ENCODE results near the gene CPM.
"Not testable (repeated sequence)": the region's sequence is repeated elsewhere in the genome, so short reads cannot be mapped to it uniquely, and the experiment has no call there.

The CPM gene

GRCh38 chr12:68825569-68826217 is 107.3 kb downstream of the CPM start:
- no peak for DNase-seq (ENCODE audit: low spot score)

GRCh38 chr12:68824597-68825250 is 108.2 kb downstream of the CPM start:
- no peak for DNase-seq (ENCODE audit: low spot score)

DNA sequence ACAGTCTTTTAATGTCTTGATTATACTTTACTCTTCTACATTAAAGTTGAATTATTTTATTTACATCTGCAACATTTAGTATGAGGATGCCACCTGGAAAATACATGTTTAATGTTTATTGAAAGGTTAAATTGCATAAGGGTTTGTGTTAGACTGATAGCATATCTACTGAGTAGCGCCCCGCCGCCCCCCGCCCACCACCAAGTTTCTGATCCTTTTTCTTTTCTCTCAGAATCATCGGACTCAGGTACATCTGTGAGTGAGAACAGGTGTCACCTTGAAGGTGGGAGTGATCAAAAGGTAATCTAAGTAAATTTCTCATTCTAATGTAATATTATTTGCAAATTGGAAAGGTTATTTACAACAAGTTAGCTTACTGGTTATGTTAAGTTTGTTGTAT is 108.8 kb downstream of the CPM start:
- no peak for DNase-seq (ENCODE audit: low spot score)

- DNase-seq (ENCODE audit: low spot score), result no peak
These were observed 109.3 kb downstream of the CPM start for GRCh38 chr12:68823696-68824095.

GRCh38 chr12:68821357-68822188 is 111.4 kb downstream of the CPM start:
- no peak for DNase-seq (ENCODE audit: low spot score)

DNA sequence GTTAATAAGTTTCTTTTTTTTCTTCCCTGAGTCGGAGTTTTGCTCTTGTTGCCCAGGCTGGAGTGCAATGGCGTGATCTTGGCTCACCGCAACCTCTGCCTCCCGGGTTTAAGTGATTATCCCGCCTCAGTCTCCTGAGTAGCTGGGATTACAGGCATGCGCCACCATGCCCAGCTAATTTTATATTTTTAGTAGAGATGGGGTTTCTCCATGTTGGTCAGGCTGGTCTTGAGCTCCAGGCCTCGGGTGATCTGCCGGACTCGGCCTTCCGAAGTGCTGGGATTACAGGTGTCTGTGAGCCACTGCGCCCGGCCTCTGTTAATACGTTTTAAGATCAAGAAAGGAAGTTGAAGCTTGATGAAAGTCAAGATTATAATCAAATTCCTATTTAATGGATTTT is 113.5 kb downstream of the CPM start:
- not testable (repeated sequence) for DNase-seq (ENCODE audit: low spot score)

GRCh38 chr12:68815928-68816800 is 116.8 kb downstream of the CPM start:
- DNase-seq (ENCODE audit: low spot score), result no peak

DNA sequence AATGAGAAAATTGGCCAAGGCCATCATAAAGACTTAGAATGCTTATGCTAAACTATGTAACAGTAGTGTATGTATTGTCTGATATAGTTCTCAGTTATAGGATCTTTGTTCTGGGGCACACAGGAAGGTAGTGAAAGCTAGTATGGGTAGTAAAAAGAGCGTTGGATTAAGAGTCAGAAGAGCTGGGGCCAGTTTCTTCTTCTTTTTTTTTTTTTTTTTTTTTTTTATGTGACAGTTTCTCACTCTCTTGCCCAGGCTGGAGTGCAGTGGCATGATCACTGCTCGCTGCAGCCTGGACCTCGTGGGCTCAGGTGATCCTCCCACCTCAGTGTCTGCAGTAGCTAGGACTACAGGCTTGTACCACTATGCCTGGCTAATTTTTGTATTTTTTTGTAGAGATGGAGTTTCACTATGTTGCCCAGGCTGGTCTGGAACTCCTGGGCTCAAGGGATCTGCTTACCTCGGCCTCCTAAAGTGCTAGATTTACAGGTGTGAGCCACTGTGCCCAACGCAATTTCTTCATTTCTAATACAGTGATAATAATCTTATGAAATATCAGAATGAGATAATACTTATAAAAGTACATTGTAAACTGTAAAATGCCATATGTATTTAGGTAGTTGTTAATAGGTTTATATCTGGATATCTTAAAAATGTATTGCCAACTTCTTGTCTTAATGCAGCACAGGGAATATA is 117.6 kb downstream of the CPM start:
- no peak for DNase-seq (ENCODE audit: low spot score)

DNA sequence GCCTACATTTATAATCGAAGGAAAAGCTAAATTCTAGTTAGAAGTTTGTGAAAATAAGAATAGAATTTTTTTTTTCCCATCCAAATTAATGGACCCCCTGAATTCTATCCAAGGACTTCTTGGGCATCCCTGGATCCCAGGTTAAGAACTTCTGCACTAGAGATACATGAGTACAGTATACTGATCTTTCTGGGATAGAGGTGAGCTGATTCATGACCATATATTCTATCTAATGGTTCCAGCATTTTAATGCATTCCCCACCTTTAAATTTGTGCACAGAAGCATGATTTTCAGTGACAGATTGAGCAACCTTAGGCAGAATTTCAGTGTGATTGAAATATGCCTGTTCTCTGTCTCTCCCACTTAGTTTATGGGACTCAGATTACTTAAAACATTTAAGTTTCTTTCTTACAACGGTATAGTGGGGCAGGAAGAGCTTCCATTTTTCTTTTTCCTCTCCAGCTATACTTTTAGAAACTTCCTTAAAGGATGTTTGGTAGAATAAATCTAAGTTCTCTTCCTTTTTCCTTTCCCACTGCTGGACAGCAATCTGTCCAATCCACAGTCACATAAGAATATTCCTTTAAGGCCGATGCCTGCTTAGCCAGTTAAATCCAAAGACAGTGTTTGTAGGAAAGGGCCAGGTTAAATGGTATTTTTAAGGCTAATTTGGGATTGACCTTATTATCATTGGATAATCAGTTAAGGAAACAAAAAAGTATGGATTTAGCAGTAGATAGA is 118.3 kb downstream of the CPM start:
- no peak for DNase-seq (ENCODE audit: low spot score)

DNA sequence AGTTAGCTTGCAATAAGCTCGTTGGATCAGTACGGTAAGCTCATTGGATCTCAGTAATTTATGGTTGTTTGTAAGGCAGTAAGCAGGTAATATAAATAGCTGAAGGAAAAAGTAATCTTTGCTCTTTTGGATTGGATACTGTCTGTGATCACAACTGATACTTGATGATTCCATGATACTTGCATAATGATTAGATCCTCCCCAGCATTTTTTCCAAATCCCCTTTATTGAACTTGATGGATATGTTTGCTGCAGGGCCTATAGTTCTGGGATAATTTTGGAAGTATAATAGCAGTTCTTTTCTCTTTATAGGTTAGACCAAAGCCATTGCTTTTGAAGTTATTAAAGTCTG is 119.8 kb downstream of the CPM start:
- no peak for DNase-seq (ENCODE audit: low spot score)

GRCh38 chr12:68812553-68813241 is 120.3 kb downstream of the CPM start:
- DNase-seq (ENCODE audit: low spot score), result no peak

DNA sequence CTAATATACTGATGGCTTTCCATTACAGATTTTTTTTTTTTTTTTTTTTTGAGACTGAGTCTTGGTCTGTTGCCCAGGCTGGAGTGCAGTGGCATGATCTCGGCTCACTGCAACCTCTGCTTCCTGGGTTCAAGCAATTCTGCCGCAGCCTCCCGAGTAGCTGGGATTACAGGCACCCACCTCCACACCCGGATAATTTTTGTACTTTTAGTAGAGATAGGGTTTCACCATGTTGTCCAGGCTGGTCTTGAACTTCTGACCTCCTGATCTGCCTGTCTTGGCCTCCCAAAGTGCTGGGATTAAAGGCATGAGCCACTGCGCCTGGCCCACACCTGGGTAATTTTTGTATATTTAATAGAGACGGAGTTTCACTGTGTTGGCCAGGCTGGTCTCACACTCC is 121.4 kb downstream of the CPM start:
- DNase-seq (ENCODE audit: low spot score), result not testable (repeated sequence)

GRCh38 chr12:68810027-68810389 is 123.0 kb downstream of the CPM start:
- not testable (repeated sequence) for DNase-seq (ENCODE audit: low spot score)

- no peak for DNase-seq (ENCODE audit: low spot score)
These were observed 123.6 kb downstream of the CPM start for GRCh38 chr12:68809190-68810026.

GRCh38 chr12:68808388-68809189 is 124.4 kb downstream of the CPM start:
- DNase-seq (ENCODE audit: low spot score), result peak; percentile 74

DNA sequence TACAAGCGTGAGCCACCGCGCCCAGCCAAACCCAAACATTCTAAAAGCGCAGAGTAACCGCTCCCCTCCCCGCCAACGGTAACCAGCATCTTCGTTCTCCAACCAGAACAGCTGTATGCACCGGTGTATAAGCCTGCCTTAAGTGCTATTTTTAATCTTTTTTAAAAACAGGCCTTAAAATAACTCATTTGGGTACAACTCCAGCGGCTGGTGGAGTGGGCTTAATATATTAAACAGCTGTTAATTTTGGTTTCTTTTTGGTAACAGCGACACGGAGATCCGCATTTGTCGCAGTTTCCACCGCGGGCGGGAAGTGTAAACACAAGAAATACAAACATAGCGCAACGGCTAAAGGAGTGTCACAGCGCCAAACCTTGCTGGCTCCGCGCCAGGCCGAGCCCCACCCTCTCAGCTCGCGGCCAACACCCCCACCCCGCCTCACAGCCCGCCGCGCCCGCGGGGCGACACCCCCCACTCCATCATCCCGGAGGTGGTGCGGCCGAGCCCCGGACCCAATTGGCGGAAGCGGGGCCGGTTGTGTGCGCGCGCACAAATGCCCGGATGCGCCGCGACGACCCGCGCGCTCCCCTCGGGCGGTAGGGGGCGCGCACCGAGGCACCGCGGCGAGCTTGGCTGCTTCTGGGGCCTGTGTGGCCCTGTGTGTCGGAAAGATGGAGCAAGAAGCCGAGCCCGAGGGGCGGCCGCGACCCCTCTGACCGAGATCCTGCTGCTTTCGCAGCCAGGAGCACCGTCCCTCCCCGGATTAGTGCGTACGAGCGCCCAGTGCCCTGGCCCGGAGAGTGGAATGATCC is 125.2 kb downstream of the CPM start, which contains the start of gene MDM2:
TSS of gene MDM2 (plus strand) at position 602 of the 812 bp plus-strand sequence. CDS start 301 bp downstream, outside the sequence.
- DNase-seq (ENCODE audit: low spot score), result peak; percentile 87

DNA sequence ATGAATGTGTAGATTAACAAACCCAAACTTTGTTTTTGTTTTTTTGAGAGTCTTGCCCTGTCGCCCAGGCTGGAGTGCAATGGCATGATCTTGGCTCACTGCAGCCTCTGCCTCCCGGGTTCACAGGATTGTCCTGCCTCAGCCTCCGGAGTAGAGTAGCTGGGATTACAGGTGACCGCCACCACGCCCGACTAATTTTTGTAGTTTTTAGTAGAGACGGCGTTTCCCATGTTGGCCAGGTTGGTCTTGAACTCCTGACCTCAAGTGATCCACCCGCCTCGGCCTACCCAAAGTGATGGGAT is 125.7 kb downstream of the CPM start:
- DNase-seq (ENCODE audit: low spot score), result not testable (repeated sequence)
